ENCODE results near the gene NECAB3. TPM values are rescaled to one million over a fixed set of nuclear protein-coding genes. Genes with fewer than 3 reads are reported as not detected.

The NECAB3 gene
- 12.5 and 19.0 TPM in 2 replicates for total RNA-seq

GRCh38 chr20:33674294-33675135, at the start of gene NECAB3:
Gene NECAB3, minus strand, starts transcription at chr20:33674428. Its CDS starts 76 bp downstream, at chr20:33674352.

GRCh38 chr20:33719989-33720709, 45.9 kb upstream of the NECAB3 start, which contains the start of gene PXMP4:
Gene PXMP4, minus strand, starts transcription at chr20:33720310. Its CDS starts 103 bp downstream, at chr20:33720207.

DNA sequence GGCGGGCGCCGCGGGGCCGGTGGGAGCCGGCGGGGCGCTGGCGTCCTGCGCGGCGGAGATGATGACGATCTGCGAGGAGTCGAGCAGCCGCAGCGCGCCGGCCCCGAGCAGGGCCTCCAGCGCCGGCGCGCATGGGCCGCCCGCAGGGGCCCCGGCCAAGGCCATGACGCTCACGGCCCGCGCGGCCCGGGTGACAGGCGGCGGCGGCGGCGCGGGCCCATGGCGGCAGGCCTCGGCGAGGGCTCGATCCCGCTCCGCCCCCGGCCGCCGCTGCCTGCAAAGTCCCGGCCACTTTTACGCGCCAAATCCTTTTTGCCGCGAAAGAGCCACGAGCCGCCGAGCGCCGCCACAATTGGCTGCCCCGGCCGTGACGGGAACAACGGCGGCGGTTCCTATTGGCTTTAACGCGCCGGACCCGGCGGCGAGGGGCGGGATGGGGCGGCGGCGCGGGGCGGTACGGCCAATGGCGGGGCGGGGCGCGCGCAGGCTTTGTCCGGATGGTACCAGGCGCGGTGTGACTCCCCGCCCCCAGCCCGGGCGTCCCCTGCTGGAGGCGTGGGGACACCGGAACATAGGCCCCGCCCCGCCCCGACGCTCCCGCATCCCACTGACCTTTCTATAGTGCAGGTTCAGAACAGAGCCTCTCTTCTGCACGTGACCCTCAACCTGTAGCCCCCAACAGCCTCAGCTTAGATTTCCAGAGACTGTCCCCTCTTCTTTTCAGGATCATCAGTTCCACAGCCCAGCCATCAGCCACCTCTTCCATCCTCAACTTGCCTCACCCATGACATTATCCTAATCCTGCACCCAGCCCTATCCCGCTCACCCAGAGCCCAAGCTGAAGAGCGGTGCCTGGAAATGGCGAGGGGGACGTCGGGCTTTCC, 12.1 kb upstream of the NECAB3 start, which contains the start of gene E2F1:
Gene E2F1, minus strand, starts transcription at position 286 of the 884 bp plus-strand sequence. Its CDS starts 121 bp downstream, at position 165.

DNA sequence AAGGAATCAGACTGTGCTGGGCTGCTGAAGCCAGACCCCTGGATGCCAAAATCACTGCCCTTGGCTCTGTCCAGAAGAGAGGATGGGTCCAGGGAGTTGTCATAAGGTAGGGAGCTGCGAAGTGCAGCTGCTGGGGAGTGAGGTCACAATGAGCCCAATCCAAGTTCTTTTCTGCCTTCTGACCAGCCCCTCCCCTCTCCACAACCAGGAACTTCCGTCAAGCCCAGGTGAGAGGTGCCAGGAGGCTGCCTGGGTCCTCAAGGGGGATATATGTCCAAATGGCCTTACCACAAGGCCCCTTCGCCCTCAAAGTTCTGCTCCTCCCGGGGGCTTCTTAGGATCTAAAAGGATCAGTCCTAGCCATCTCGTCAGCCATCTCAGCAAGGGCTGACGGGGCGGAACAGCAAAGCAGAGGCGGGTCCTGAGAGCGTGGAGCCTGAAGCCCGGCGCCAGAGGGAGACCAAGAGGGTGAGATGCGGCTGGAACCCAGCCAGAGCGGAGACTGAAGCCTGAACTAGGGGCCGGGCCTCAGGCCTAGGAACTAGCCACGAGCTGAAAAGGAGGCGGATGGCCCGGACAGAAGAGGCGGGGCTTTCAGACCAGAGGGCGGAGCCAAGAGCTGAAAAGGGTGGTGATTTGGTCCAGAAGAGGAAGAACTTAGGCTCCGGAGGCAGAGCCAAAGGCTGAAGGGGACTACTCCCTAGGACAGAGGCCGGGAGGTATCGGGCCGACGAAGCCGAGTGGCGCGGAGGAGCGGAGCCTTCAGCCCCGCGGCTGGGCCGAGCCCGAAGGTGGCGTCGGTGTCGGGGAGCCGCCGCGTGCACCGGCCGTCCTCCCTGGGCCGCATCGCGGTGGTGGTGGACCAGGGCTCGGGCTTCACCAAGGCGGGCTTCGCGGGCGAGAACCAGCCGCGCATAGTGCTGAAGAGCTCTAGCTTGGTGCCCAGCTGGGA, 7.7 kb downstream of the NECAB3 start, which contains the start of gene ACTL10:
Gene ACTL10, plus strand, starts transcription at position 651 of the 952 bp plus-strand sequence. CDS start 555 bp downstream, outside the sequence.

DNA sequence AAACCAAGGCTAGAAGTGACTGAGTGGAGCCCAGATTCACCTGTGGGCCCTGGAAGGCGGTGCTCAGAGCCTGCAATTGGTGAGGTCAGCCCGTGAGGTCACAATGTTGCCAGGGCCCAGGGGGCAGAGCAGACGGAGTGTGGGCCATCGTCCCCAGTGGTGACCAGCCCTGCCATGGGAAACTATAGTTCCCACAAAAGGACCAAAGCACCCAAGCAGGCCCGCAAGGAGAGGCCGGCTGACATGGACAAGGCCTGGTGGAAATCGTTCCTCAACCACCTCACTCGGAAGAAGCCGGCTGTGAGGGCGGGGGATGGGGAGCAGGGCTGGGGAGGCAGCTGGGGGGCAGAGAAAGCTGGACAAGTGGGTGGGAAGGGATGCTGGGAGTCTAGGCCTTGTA, 12.1 kb downstream of the NECAB3 start, which contains the start of gene C20orf144:
Gene C20orf144, plus strand, starts transcription at position 156 of the 400 bp plus-strand sequence. Its CDS starts 19 bp downstream, at position 175.

Other genes starting within 250 kb of the NECAB3 start
- 4.4 and 6.2 TPM in 2 replicates for gene SNTA1, start 230.7 kb downstream of the NECAB3 start, total RNA-seq
- 2.4 and 3.2 TPM in 2 replicates for gene CBFA2T2, start 184.3 kb downstream of the NECAB3 start, total RNA-seq
- gene C20orf144, start 12.1 kb downstream of the NECAB3 start, total RNA-seq, result 0.09 TPM in 2 replicates
- gene ACTL10, start 7.5 kb downstream of the NECAB3 start, total RNA-seq, result 1.6 and 3.1 TPM in 2 replicates
- 5.1 and 9.8 TPM in 2 replicates for gene E2F1, start 12.0 kb upstream of the NECAB3 start, total RNA-seq
- 3.8 and 4.5 TPM in 2 replicates for gene PXMP4, start 45.9 kb upstream of the NECAB3 start, total RNA-seq
- 1.1 and 1.4 TPM in 2 replicates for gene ZNF341, start 57.6 kb upstream of the NECAB3 start, total RNA-seq
- gene CHMP4B, start 136.9 kb upstream of the NECAB3 start, total RNA-seq, result 42.4 and 50.4 TPM in 2 replicates